HG02678 (cell line): Measurements from ENCODE around the gene TWF2.

Experiments used
- ATAC-seq: cut with Tn5 transposase; IDR thresholded peaks from one replicate; pipeline ENCODE4 v1.9.1; 2021; ENCODE audit warnings: mild to moderate bottlenecking, moderate library complexity; ENCODE audit not compliant: unreplicated experiment

TWF2 gene

DNA sequence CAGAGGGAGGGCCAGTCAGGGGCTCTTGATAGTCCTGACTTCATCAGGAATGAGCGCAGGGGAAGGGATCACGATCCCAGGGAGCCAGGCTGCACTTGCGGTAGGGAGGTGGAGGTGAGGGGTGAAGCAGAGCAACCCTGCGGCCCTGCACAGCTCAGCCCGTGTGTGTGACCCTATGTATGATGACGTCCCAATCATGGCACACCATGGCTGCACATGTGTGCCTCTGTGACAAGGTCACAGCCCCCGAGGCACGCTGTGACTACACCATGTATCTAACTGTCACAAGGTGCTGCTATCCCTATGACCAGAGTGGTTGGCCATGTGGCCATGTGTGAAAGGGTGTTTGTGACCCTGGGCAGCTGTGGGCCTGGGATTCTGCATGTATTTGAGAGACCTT is 54.3 kb downstream of the TWF2 start:
- ATAC-seq = no peak

- ATAC-seq = no peak
Measured at GRCh38 chr3:52183786-52184445, 55.0 kb downstream of the TWF2 start.

- ATAC-seq = no peak
Measured at GRCh38 chr3:52182691-52183090, 56.3 kb downstream of the TWF2 start.

- no peak for ATAC-seq
Measured at GRCh38 chr3:52182196-52182595, 56.8 kb downstream of the TWF2 start.

DNA sequence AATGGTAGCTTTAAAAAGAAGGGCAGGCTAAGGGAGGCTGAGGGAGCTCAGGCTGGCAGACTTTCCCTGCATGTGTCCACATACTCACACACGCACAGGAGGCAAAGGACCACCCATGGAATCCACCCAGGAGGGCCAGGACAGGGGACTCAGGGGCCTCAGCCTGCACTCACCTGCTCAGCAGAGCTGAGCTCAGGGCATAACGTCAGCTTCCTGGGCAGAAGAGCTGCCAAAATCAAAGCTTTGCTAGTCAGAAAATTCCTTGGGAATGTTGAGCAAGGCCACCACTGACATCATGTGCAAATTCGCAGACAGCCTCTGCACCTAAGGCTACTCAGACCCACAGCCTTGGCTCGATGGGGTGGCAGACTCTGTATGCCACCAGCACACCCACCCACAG is 57.4 kb downstream of the TWF2 start:
- ATAC-seq = no peak
